GM12878 (cell line): Measurements from ENCODE around the gene TRERF1.

Source experiments
- GABPA ChIP-seq: IDR thresholded peaks from 2 replicates; pipeline ENCODE4 v1.6.1; 2014; ENCODE audit warnings: antibody characterized with exemption, low read depth, mild to moderate bottlenecking, inconsistent platforms
- NFYB ChIP-seq: IDR thresholded peaks from 2 replicates; pipeline ENCODE4 v1.6.1; 2011; ENCODE audit warnings: low read depth, mild to moderate bottlenecking, low read length, improper control_type of control experiment, moderate library complexity; ENCODE audit not compliant: insufficient read depth

- TF ChIP-seq NFYB, result no peak
- no peak for TF ChIP-seq GABPA
These were observed 17.5 kb downstream of the TRERF1 start for GRCh38 chr6:42434237-42434636.
